ENCODE data around the gene PGRMC2. TPM values are rescaled to one million over a fixed set of nuclear protein-coding genes. Genes with fewer than 3 reads are reported as not detected.

PGRMC2 gene
- total RNA-seq, 1 experiment from 2014 or later: 77.6 TPM

GRCh38 chr4:128220286-128221235, 67.1 kb downstream of the PGRMC2 start:
- no peak overlapping the region for H3T11ph ChIP-seq (ENCODE audit: low read length)
- H3K18ac ChIP-seq (ENCODE audit: insufficient read length, low read depth, low read length): no peak overlapping the region
- Mint-ChIP-seq H3K4me3 (no peak overlapping the region), H3K4me1 (no peaks in the 10 kb centered on the region), H3K9me3 (no peaks in the 10 kb centered on the region; a peak in 2 of 5 replicates), H3K27me3 (ENCODE audit: low read depth) (no peaks in the 10 kb centered on the region), H3K36me3 (ENCODE audit: insufficient read depth in 1 of 3, low read depth in 3 of 3) (no peaks in the 10 kb centered on the region), H3K27ac (no peak overlapping the region)
- no peaks in the 10 kb centered on the region for H3K4me1 ChIP-seq (ENCODE audit: insufficient read depth, low read length)
- no peak overlapping the region for H4K91ac ChIP-seq (ENCODE audit: insufficient read length, low read depth, low read length)
- H2BK5ac ChIP-seq (ENCODE audit: insufficient read length, low read length): no peak overlapping the region
- no peaks in the 10 kb centered on the region for H3K27me3 ChIP-seq (ENCODE audit: insufficient read depth, low read length)
- no peak overlapping the region for H2BK120ac ChIP-seq (ENCODE audit: low read depth, low read length, poor library complexity, severe bottlenecking)
- H4K20me1 ChIP-seq (ENCODE audit: control insufficient read depth, insufficient read depth, insufficient read length): no peaks in the 10 kb centered on the region
- WGBS (ENCODE audit: extremely low coverage, insufficient read length, low lambda C conversion rate): no CpG with 5 or more reads among the region's 8 CpGs
- H4K8ac ChIP-seq (replicated peaks; ENCODE audit: insufficient read length, low read depth, low read length): no peak overlapping the region
- DNase-seq: no peak
- no peak overlapping the region for H3K4ac ChIP-seq (ENCODE audit: low read depth, low read length)
- H2BK15ac ChIP-seq (ENCODE audit: low read depth, low read length): no peak overlapping the region
- H3K79me1 ChIP-seq (ENCODE audit: insufficient read depth, low read depth, low read length, poor library complexity, severe bottlenecking): no peaks in the 10 kb centered on the region
- H2AFZ ChIP-seq (ENCODE audit: low read length): no peak overlapping the region
- no peak overlapping the region for H2BK20ac ChIP-seq (ENCODE audit: low read depth, low read length, poor library complexity, severe bottlenecking)
- TF ChIP-seq, protein P1, sequence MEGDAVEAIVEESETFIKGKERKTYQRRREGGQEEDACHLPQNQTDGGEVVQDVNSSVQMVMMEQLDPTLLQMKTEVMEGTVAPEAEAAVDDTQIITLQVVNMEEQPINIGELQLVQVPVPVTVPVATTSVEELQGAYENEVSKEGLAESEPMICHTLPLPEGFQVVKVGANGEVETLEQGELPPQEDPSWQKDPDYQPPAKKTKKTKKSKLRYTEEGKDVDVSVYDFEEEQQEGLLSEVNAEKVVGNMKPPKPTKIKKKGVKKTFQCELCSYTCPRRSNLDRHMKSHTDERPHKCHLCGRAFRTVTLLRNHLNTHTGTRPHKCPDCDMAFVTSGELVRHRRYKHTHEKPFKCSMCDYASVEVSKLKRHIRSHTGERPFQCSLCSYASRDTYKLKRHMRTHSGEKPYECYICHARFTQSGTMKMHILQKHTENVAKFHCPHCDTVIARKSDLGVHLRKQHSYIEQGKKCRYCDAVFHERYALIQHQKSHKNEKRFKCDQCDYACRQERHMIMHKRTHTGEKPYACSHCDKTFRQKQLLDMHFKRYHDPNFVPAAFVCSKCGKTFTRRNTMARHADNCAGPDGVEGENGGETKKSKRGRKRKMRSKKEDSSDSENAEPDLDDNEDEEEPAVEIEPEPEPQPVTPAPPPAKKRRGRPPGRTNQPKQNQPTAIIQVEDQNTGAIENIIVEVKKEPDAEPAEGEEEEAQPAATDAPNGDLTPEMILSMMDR (conservative IDR thresholded peaks at IDR 0.05): peak; percentile 56; the same call in 2 of the 3 replicates
- no peak overlapping the region for H3K9ac ChIP-seq (ENCODE audit: extremely low read depth, insufficient read length, low read length)
- H2AK5ac ChIP-seq (ENCODE audit: insufficient read length, low read length): no peak overlapping the region
- H3K27ac ChIP-seq (ENCODE audit: insufficient read length, low read depth, low read length): no peak overlapping the region
- no peaks in the 10 kb centered on the region for H3K9me3 ChIP-seq (ENCODE audit: control insufficient read depth, low read depth, low read length)
- no peak overlapping the region for H4K5ac ChIP-seq (ENCODE audit: insufficient read length, low read depth, low read length)
- no peaks in the 10 kb centered on the region for H3K23me2 ChIP-seq (ENCODE audit: insufficient read length, low read depth, low read length, poor library complexity, severe bottlenecking)
- no peak overlapping the region for H2BK12ac ChIP-seq (ENCODE audit: insufficient read length, low read depth, low read length)
- no peaks in the 10 kb centered on the region for H3K79me2 ChIP-seq (ENCODE audit: insufficient read depth, low read length)
- H3K4me2 ChIP-seq (ENCODE audit: insufficient read depth, insufficient read length, low read length): no peak overlapping the region
- H3K23ac ChIP-seq (ENCODE audit: insufficient read length, low read depth, low read length): no peak overlapping the region
- H3K56ac ChIP-seq (ENCODE audit: insufficient read length, low read depth, low read length): no peak overlapping the region
- H3K14ac ChIP-seq (ENCODE audit: insufficient read depth, low read length): no peak overlapping the region

Other genes with a start within 250 kb of the PGRMC2 start
- 42.9 and 44.0 TPM in 2 replicates for gene LARP1B, start 226.5 kb downstream of the PGRMC2 start, total RNA-seq (2021)